ENCODE results near the gene ITPKB. TPM values are rescaled to one million over a fixed set of nuclear protein-coding genes. Genes with fewer than 3 reads are reported as not detected.

Gene ITPKB
- total and polyA plus RNA-seq, 11 donors = 6.2 to 33.7 (median 17.8) TPM

DNA sequence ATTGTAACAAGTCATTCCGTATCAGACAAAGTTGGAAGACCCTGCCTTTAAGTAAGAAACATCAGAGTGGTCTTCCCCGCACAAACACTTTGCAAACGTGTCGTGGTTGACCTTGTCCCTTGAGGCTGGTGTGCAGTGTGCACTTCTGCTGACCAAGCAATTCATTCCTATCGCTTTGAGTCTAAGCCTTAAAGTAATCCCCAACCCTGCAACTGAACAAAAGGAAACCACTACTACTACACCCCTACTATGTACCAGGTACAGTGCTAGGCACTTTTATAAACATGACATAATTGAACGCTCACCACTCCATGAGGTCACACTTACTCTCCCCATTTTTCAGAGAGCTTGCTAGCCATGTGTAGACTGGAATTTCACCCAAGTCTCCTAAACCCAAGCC lies 10.6 kb downstream of the ITPKB start:
- Histone ChIP-seq H3K9me3 (no peaks in the 10 kb centered on the region), H3K4me3 (no peak overlapping the region), H3K4me1 (peaks cover 0 to 100% (median 57%) of the 10 kb centered on the region in 12 donors), H3K36me3 (peaks cover 0 to 41% (median 9%) of the 10 kb centered on the region in 9 donors), H3K27ac (peak overlapping the region in 5 of 12 donors; percentile 6 to 94 (median 36)), H3K27me3 (no peaks in the 10 kb centered on the region)
- DNase-seq = no peak
- no peak for TF ChIP-seq POLR2A (IDR thresholded peaks at IDR 0.05)
- TF ChIP-seq, protein P1, sequence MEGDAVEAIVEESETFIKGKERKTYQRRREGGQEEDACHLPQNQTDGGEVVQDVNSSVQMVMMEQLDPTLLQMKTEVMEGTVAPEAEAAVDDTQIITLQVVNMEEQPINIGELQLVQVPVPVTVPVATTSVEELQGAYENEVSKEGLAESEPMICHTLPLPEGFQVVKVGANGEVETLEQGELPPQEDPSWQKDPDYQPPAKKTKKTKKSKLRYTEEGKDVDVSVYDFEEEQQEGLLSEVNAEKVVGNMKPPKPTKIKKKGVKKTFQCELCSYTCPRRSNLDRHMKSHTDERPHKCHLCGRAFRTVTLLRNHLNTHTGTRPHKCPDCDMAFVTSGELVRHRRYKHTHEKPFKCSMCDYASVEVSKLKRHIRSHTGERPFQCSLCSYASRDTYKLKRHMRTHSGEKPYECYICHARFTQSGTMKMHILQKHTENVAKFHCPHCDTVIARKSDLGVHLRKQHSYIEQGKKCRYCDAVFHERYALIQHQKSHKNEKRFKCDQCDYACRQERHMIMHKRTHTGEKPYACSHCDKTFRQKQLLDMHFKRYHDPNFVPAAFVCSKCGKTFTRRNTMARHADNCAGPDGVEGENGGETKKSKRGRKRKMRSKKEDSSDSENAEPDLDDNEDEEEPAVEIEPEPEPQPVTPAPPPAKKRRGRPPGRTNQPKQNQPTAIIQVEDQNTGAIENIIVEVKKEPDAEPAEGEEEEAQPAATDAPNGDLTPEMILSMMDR (IDR thresholded peaks at IDR 0.05) = no peak
- 60 to 79% (median 73%) methylated on average over 6 of the region's 6 CpGs for WGBS, 4 donors
- ATAC-seq = no peak
- intact Hi-C loops (cut with DNase I) = no loop called here

DNA sequence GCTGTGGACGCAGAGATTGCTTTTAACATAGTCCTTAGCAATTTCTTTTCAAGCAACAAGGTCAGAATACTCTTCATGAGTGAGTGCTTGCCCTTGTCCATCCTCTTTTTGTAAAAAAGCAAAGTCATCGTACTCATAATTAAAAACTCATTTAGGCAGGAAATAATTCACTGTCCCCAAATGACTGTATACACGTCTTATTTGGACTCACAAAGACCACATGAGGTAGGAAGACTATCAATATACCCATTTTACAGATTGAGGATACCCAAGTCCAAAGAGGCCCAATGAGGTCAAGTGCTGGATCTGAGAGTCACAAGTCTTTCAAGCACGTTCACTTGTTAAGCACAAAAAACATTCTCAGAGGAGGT lies 13.2 kb downstream of the ITPKB start:
- no peaks in the 10 kb centered on the region for H3K27me3 ChIP-seq
- H3K36me3 ChIP-seq = peaks cover 0 to 55% (median 9%) of the 10 kb centered on the region in 9 donors
- no peaks in the 10 kb centered on the region for H3K9me3 ChIP-seq
- ATAC-seq (no peak), DNase-seq (no peak)
- WGBS, 4 donors = 64 to 78% (median 74%) methylated on average over 4 of the region's 4 CpGs
- H3K4me3 ChIP-seq = no peak overlapping the region
- intact Hi-C loops (cut with DNase I) = no loop called here
- peaks cover 0 to 91% (median 63%) of the 10 kb centered on the region in 12 donors for H3K4me1 ChIP-seq
- TF ChIP-seq POLR2A (IDR thresholded peaks at IDR 0.05) = no peak
- TF ChIP-seq, protein P1 (IDR thresholded peaks at IDR 0.05) = no peak
- peak overlapping the region in 6 of 12 donors; percentile 25 to 94 (median 42) for H3K27ac ChIP-seq

DNA sequence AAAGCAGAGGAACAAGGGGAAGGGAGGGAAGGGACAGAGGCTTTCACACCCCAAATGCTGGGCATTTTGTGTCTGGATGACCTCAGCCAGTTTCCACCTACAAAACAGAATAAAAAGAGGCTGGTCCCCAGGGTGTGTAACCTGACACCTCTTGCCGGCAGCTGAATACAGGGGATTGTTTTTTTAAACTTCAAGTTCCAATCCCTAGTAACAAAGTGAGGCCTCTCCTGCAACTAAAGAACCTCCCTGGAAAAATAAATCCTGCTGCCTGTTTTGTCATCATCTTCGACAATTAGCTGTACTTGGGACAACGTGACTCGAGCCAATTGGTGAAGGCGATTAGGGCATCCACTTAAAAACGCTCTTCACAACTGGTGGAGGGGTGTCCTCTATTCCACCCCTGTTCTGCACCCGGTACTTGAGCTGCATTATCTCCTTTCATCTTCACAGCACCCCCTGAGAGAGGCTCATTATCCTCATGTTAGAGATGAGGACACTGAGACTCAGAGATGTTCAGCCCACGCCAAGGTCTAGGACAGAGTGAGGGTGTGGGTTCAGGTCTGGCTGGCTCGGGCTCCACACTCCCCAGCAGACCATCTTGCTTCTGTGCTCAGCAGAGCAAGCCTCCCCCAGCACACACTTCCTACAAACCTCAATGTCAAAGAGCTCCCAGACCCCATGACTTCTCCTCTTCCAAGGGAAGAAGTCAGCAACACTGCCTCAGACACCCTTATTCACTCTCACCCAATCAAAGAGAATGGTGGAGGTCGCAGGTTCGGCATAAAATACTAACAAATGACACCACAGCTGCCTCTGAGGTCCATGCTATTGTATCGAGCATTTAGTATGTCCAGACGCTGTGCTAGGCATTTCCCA lies 15.2 kb downstream of the ITPKB start:
- no peak overlapping the region for H3K4me3 ChIP-seq
- ATAC-seq = peak; percentile 43 to 73 (median 60)
- H3K27ac ChIP-seq = peak overlapping the region in 11 of 12 donors; percentile 1 to 94 (median 43)
- H3K9me3 ChIP-seq = no peaks in the 10 kb centered on the region
- 34 to 47% (median 42%) methylated on average over 13 of the region's 13 CpGs for WGBS, 4 donors
- peaks cover 0 to 53% (median 4%) of the 10 kb centered on the region in 9 donors for H3K36me3 ChIP-seq
- intact Hi-C loops (cut with DNase I) = no loop called here
- DNase-seq = peak in 3 of 5 donors; percentile 59 to 60 (median 60)
- TF ChIP-seq POLR2A (IDR thresholded peaks at IDR 0.05) = no peak
- TF ChIP-seq, protein P1 (IDR thresholded peaks at IDR 0.05) = no peak
- peaks cover 0 to 90% (median 61%) of the 10 kb centered on the region in 12 donors for H3K4me1 ChIP-seq
- H3K27me3 ChIP-seq = no peaks in the 10 kb centered on the region

DNA sequence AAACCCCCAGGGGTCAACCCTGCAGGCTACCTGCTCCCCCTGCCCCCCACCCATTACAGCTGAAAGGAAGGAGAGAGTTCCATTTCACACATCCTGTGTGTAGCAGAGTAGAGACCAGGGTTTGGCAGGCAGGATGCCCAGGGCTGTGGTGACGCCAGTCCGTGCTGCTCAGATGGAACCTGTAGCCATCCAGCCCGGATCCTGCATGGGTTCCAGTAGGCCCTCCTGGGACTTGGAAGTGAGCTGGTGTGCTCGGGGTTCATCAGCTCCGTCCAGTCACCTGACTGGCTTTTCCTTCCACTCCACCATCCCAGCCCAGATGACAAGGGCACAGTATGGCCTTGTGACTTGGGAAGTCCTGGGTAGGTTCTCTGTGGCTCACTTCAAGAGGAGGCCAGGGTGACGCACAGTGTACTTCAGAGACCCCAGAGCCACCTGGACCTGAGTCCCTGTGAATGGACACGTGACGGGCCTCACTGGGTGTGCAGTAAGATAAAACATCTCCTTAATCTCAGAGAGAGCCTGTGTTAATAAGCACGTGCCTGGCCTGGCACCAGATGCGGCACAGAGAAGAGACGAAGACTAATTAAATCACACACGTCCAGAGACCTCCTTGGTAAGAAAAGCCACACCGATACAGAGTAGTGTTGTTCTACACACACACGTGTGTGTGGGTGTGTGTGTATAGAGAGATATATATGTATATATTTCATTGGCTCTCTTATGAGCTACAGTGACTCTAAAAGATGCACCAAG lies 16.0 kb downstream of the ITPKB start:
- 57 to 73% (median 62%) methylated on average over 13 to 14 of the region's 14 CpGs for WGBS, 4 donors

More for the DNA sequence above, 16.0 kb downstream of the ITPKB start:
- DNase-seq (no peak), ATAC-seq (peak in 3 of 4 donors; percentile 13 to 28 (median 20))
- no peaks in the 10 kb centered on the region for H3K27me3 ChIP-seq
- no peak overlapping the region for H3K4me3 ChIP-seq
- peaks cover 0 to 90% (median 53%) of the 10 kb centered on the region in 12 donors for H3K4me1 ChIP-seq
- H3K9me3 ChIP-seq = no peaks in the 10 kb centered on the region
- no peak for TF ChIP-seq POLR2A (IDR thresholded peaks at IDR 0.05)
- TF ChIP-seq, protein P1 (IDR thresholded peaks at IDR 0.05) = no peak
- H3K36me3 ChIP-seq = peaks cover 0 to 44% (median 0%) of the 10 kb centered on the region in 9 donors
- intact Hi-C loops (cut with DNase I) = no loop called here
- peak overlapping the region in 8 of 12 donors; percentile 4 to 94 (median 47) for H3K27ac ChIP-seq

Data from heart left ventricle (tissue), 16 donors.